Activated CD8-positive, alpha-beta memory T cell treated with anti-CD3 and anti-CD28 coated beads, Interleukin-2, amount 50 U/mL, for 1 hour (primary cell): ENCODE data around the gene EYA3.
A peak's percentile ranks its signal among the peaks of the same experiment; 100 is the strongest.

ENCODE experiments used
- DNase-seq: peaks from one replicate; pipeline ENCODE4 v3.0.0-alpha.2; 2020; ENCODE audit errors: extremely low read depth

Gene EYA3

GRCh38 chr1:28073867-28074266 lies 14.5 kb downstream of the EYA3 start:
- DNase-seq = no peak

- no peak for DNase-seq
Observed at GRCh38 chr1:28071813-28072212, 16.6 kb downstream of the EYA3 start.

- no peak for DNase-seq
Observed at GRCh38 chr1:28070725-28071593, 17.5 kb downstream of the EYA3 start.

GRCh38 chr1:28067523-28068090 lies 20.8 kb downstream of the EYA3 start:
- no peak for DNase-seq

- DNase-seq = no peak
Observed at GRCh38 chr1:28066393-28067154, 21.8 kb downstream of the EYA3 start.

GRCh38 chr1:28064064-28064463 lies 24.3 kb downstream of the EYA3 start:
- DNase-seq = no peak

GRCh38 chr1:28062806-28063205 lies 25.6 kb downstream of the EYA3 start:
- DNase-seq = no peak

- DNase-seq = no peak
Observed at GRCh38 chr1:28058971-28059878, 29.2 kb downstream of the EYA3 start.

- DNase-seq = no peak
Observed at GRCh38 chr1:28058168-28058567, 30.2 kb downstream of the EYA3 start.

GRCh38 chr1:28056129-28056925 lies 32.1 kb downstream of the EYA3 start:
- peak; percentile 19 for DNase-seq

GRCh38 chr1:28050776-28051175 lies 37.6 kb downstream of the EYA3 start:
- DNase-seq = no peak

- no peak for DNase-seq
Observed at GRCh38 chr1:28046716-28047115, 41.7 kb downstream of the EYA3 start.

GRCh38 chr1:28045777-28046176 lies 42.6 kb downstream of the EYA3 start:
- DNase-seq = no peak

GRCh38 chr1:28044399-28044798 lies 44.0 kb downstream of the EYA3 start:
- no peak for DNase-seq

GRCh38 chr1:28039341-28039740 lies 49.1 kb downstream of the EYA3 start:
- no peak for DNase-seq

GRCh38 chr1:28037946-28038345 lies 50.5 kb downstream of the EYA3 start:
- DNase-seq = no peak

- DNase-seq = no peak
Observed at GRCh38 chr1:28037206-28037605, 51.2 kb downstream of the EYA3 start.

GRCh38 chr1:28036431-28036830 lies 52.0 kb downstream of the EYA3 start:
- DNase-seq = no peak

GRCh38 chr1:28035420-28035819 lies 53.0 kb downstream of the EYA3 start:
- DNase-seq = no peak

- no peak for DNase-seq
Observed at GRCh38 chr1:28032281-28032680, 56.1 kb downstream of the EYA3 start.

GRCh38 chr1:28031173-28031572 lies 57.2 kb downstream of the EYA3 start:
- no peak for DNase-seq
